HG03103 (cell line): Measurements from ENCODE around the gene DCAF6.
"Not testable (repeated sequence)": the region's sequence is repeated elsewhere in the genome, so short reads cannot be mapped to it uniquely, and the experiment has no call there.

Experiments
- ATAC-seq: cut with Tn5 transposase; IDR thresholded peaks from one replicate; pipeline ENCODE4 v1.9.1; 2021; ENCODE audit warnings: low read depth; ENCODE audit not compliant: unreplicated experiment

Gene DCAF6

GRCh38 chr1:167922611-167923074 lies 13.8 kb upstream of the DCAF6 start:
- ATAC-seq: no peak

DNA sequence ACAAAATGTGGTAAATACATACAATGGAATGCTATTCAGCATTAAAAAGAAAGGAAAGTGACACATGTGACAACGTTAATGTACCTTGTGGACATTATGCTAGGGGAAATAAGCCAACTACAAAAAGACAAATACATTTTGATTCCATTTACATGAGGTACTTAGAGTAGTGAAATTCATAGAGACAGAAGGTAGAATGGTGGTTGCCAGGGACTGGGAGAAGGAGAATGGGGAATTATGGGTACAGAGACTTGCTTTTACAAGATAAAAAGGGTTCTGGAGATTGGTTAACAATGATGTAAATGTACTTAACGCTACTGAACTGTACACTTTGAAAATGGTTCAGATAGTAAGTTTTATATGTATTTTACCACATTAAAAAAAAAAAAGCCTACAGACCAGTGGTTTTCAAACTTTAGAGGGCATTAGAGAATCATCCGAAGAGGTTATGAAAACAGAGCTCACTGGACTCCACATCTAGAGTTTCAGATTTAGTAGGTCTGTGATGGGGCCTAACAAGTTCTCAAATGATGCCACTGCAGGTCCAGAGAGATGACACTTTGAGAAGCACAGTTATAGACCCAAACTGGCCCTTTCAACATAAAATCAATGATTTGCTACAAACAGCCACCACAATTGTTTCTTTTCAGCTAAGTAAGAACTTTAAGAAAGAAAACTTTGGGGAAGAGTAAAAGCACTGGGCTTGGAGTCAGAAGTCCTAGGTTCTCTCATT lies 13.0 kb upstream of the DCAF6 start:
- no peak for ATAC-seq

DNA sequence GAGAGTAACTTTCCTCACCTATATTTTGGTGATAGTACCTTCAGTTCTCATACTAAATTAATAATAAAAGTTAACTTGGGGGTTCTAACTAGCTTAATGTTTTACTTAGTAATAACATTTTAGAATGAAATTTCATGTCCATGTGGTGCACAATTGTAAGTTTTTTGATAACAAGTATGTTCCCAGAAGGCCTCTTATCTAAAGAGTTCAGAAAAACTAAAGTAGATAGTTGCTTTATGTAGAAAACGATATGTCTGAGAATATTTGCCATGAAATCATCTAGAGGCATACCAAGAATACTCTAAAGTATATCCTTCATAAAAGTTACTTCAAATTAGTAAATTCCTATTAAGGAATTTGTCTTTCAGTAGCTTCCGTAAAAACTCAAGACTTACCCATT lies 12.4 kb upstream of the DCAF6 start:
- ATAC-seq: no peak

- no peak for ATAC-seq
Observed at GRCh38 chr1:167924543-167925231, 11.8 kb upstream of the DCAF6 start.

GRCh38 chr1:167926486-167926997 lies 9.9 kb upstream of the DCAF6 start:
- ATAC-seq: no peak

DNA sequence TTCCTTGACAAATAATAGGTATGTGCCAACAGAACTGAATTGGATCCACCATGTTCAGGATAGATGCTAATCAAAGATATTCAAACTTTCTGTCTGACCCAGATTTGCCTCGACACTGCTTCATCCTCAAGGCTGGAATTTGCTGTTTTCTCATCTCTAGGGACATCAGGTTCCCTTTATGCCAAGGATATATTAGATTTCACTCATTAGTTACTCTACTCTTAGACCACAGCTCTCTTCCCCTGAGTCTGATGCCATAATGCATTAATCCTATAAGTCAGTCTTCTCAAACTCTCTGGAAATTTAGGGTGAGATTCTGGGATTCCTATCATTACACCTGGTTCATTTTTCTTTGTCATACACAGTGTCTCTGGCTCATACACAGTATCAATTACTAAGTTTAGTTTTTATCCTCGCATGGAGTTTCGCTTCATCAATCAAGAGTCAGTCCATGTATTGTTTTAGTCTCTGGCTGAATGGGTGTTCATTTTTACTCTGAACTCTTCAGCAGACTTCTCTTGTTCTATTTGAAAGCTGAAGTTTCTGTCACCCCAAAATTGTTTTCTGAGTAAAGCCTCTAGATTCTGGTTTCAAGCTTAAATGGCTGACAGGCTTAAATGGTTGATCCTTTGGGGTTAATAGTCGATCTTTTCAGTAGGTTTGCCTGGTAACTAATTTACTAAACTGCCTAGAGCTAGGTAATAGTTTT lies 9.3 kb upstream of the DCAF6 start:
- ATAC-seq: no peak

DNA sequence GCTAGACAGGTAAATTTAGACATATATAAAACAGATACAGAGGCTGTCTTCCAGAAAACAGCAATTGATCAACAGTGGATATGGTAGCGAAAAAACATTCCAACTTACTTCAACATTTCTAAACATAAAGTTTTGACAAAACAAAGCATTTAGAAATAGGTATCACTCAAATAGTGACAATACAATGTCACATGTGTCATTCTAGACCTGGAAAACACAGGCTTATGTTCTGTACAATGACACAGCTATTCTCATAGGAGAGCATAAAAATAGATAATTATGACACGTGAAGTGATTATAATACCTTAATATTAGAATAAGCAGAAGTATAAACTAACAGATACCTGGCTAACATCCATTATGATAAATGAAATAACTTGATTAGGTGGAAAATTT lies 8.0 kb upstream of the DCAF6 start:
- ATAC-seq: no peak

- ATAC-seq: not testable (repeated sequence)
Observed at GRCh38 chr1:167928919-167929318, 7.6 kb upstream of the DCAF6 start.

- no peak for ATAC-seq
Observed at GRCh38 chr1:167929725-167930124, 6.8 kb upstream of the DCAF6 start.

DNA sequence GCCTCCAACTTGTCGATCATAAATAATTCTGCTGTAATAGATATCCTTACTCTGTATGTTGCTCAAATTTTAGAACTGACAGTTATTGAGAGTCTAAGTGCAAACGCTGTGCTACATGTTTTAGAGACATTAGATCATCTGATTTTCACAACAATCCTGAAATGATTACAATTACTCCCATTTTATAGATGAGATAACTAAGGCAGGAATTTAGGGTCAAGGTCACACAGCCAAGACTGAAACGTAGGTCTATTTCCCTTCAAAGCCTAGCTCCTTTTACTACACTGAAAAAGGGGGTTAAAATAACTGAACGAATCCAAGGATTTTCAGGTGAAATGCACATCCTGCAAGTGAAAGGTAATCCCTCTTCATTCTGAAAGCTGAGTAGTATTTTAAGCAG lies 2.7 kb upstream of the DCAF6 start:
- ATAC-seq: no peak

- ATAC-seq: no peak
Observed at GRCh38 chr1:167934426-167935215, 1.9 kb upstream of the DCAF6 start.

- peak; percentile 4 for ATAC-seq
Observed at GRCh38 chr1:167935216-167936067, 1.0 kb upstream of the DCAF6 start.

DNA sequence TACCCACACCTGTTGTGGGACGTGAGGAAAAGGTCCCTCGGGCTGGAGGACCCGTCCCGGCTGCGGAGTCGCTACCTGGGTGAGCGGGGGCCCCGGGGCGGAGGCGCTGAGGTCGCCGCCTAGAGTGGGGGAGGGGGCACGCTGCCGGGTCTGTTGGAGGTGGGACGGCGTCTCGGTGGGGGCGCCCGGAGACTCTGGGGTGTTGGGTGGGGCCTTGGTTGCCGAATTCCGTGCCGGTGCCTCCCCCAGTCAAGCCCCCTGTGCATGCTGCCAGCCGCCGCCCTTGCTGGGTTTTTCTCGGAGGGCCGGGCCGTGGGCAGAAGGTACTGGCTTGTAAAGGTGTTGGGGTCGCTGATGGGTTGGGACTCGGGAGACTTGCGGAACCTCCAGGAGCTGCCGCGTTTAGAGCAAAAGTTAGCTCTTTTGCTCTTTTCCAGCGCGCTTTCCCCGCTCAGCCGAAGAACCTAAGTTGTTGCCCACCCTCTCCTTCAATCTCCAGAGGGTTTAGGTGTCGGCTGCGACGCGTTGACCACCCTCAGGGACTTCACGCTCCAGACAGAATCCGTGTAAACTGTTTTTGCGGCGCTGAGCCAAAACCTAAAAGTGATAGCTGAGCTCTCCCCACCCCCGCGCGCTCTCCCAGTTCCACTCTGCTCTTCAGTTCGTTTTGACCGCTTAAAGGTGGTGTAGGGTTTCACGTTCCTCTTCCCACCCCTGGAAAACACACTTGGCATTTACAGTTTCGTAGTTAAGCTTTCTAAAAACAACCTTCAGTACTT lies 636 bp downstream of the DCAF6 start, which contains the start of gene MPC2:
Gene MPC2 (minus strand): TSS at position 143 of the 779 bp plus-strand sequence. CDS start 1,231 bp downstream, outside the sequence.
- peak; percentile 2 for ATAC-seq

DNA sequence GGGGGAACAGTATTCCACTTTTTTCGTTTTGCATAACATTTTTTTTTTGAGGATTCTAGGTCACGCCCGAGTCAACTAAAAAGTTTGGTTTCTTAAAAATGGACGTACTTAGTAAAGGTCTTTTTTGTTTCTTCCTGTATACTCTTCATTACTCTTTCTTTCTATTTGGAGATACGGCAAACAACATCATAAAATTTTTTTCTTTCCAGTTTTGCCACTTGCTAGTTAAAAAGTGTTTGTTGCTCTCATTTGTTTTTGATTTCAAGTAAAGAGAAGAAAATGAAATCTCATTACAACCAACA lies 1.2 kb downstream of the DCAF6 start:
- no peak for ATAC-seq

DNA sequence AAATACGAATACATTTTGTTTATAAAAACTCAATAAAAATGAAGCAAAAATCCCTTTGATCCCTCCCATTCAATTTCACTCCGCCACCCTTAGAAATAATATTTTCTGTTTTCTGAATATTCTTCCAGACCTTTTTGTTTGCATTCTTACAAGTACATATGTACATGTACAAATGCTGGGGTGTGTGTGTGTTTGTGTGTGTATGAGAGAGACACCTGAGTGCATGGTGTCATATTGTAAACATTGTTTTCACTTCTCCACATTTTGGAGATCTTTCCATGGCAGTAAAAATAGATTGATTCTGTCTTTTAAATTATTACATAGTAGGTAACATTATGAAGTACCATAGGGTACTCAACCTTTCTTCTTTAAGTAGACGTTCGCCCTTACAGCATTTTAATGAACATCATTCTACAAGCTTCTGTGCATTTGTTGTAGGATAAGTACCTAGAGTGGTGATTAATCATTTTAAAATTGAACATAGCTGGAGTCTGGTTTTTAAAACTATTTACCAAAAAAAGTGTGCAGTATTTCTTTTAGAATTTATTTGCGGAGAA lies 1.7 kb downstream of the DCAF6 start:
- ATAC-seq: no peak

DNA sequence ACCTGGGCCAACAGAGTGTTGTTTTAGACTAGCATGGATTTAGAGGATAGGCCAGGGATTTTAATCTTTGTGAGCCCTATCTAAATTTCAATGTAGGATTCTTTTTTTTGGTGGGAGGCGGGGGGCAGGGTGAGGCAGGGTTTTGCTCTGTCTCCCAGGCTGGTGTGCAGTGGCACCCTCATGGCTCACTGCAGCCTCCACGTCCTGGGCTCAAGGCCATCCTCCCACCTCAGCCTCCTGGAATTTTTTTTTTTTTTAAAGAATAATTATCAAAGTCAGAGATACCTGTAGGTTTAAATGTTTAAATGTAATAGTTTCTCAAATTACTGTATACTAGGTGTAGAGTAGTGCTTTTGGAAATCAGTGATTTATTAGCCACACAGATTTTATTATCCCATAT lies 3.8 kb downstream of the DCAF6 start:
- no peak for ATAC-seq

- no peak for ATAC-seq
Observed at GRCh38 chr1:167943541-167943940, 7.1 kb downstream of the DCAF6 start.

GRCh38 chr1:167947733-167948132 lies 11.2 kb downstream of the DCAF6 start:
- no peak for ATAC-seq

DNA sequence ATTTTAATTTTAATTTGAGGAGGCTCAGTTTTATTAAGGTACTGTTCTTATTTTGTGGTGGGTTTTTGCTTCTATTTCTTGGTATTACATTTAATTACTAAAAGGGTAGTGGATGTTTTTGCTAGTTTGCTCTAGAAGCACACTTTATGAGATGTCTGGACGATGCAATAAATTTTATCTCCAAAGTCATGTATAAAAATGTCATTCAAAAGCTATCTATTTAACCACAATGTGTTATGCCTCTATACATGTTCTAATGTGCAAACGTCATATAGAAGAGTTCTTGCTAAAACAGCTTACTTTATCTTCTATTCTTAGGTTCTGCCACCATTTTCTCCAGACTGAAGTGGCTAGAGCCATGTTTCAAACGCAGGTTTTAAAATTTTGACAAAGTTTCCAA lies 13.3 kb downstream of the DCAF6 start:
- ATAC-seq: no peak
